Suprapubic skin (tissue), 4 donors: ENCODE results near the gene ABCA8. TPM values are rescaled to one million over a fixed set of nuclear protein-coding genes. Genes with fewer than 3 reads are reported as not detected.
"Not testable (repeated sequence)": the region's sequence is repeated elsewhere in the genome, so short reads cannot be mapped to it uniquely, and the experiment has no call there.

Experiments
- DNase-seq, 2 donors: peaks; one replicate each; pipeline ENCODE4 v3.0.0-alpha.2; 2019; ENCODE audit warnings: low spot score in 2 of 2
- H3K27ac ChIP-seq: fragments of 200-600 bp; sonication (generic); one replicate; pipeline ENCODE4 v1.5.1; 2019
- H3K27me3 ChIP-seq: fragments of 200-600 bp; sonication (generic); one replicate; pipeline ENCODE4 v1.5.1; 2019
- H3K36me3 ChIP-seq: fragments of 200-600 bp; sonication (generic); one replicate; pipeline ENCODE4 v1.5.1; 2019
- H3K4me1 ChIP-seq: fragments of 200-600 bp; sonication (generic); one replicate; pipeline ENCODE4 v1.5.1; 2019
- H3K4me3 ChIP-seq: fragments of 200-600 bp; sonication (generic); one replicate; pipeline ENCODE4 v1.5.1; 2019; ENCODE audit warnings: mild to moderate bottlenecking
- H3K9me3 ChIP-seq: fragments of 200-600 bp; sonication (generic); one replicate; pipeline ENCODE4 v1.5.1; 2019
- EP300 ChIP-seq: sonication (generic); formaldehyde crosslinking; IDR thresholded peaks from one replicate; pipeline ENCODE4 v1.6.1; 2017; ENCODE audit warnings: antibody characterized with exemption
- POLR2A ChIP-seq, 2 donors: fragments of 450-650 bp; IDR thresholded peaks; one replicate each; pipeline ENCODE4 v1.6.1; 2017; ENCODE audit warnings: antibody characterized with exemption in 2 of 2, mild to moderate bottlenecking in 2 of 2, moderate library complexity in 2 of 2
- POLR2AphosphoS5 ChIP-seq, 3 donors: sonication (generic); formaldehyde crosslinking; IDR thresholded peaks; one replicate each; pipeline ENCODE4 v1.6.1; 2017; ENCODE audit warnings: antibody characterized with exemption in 3 of 3
- WGBS: methylation state at CpG from one replicate; pipeline ENCODE4 v1.1.5; 2018; 5-methylcytosine and 5-hydroxymethylcytosine counted together
- total RNA-seq, 4 donors: library from RNA; depleted of rRNA; stranded (reverse); fragments of >200 nt; gene quantifications; one replicate each; pipeline ENCODE4 v1.1.0, GENCODE V29; 2016
- TF ChIP-seq, protein P1 (sequence below), 2 donors: fragments of 200-600 bp in 1 of 2; fragments of 450-650 bp in 1 of 2; sonication (generic) in 1 of 2; IDR thresholded peaks; one replicate each; pipeline ENCODE4 v1.5.1; 2016 to 2019; ENCODE audit warnings: antibody characterized with exemption in 2 of 2, mild to moderate bottlenecking in 1 of 2, moderate library complexity in 1 of 2

The ABCA8 gene
- total RNA-seq, 4 donors from 2014 or later: 5.5 to 16.7 (median 8.4) TPM

- Histone ChIP-seq H3K36me3 (peaks cover 5% of the 10 kb centered on the region), H3K4me3 (no peak overlapping the region), H3K9me3 (no peaks in the 10 kb centered on the region), H3K4me1 (no peaks in the 10 kb centered on the region), H3K27me3 (no peaks in the 10 kb centered on the region), H3K27ac (no peak overlapping the region)
- WGBS: 53% methylated on average over 3 of the region's 3 CpGs
- no peak for TF ChIP-seq POLR2A (IDR thresholded peaks at IDR 0.05)
- no peak for DNase-seq
Measured at GRCh38 chr17:68973098-68973846, 18.1 kb upstream of the ABCA8 start.

- peaks cover 3% of the 10 kb centered on the region for H3K36me3 ChIP-seq
- 50% methylated on average over 4 of the region's 4 CpGs for WGBS
- no peak overlapping the region for H3K27ac ChIP-seq
- DNase-seq: no peak
- TF ChIP-seq POLR2A (IDR thresholded peaks at IDR 0.05): no peak
- TF ChIP-seq EP300: no peak
- TF ChIP-seq POLR2AphosphoS5 (IDR thresholded peaks at IDR 0.05): no peak
- TF ChIP-seq, protein P1, sequence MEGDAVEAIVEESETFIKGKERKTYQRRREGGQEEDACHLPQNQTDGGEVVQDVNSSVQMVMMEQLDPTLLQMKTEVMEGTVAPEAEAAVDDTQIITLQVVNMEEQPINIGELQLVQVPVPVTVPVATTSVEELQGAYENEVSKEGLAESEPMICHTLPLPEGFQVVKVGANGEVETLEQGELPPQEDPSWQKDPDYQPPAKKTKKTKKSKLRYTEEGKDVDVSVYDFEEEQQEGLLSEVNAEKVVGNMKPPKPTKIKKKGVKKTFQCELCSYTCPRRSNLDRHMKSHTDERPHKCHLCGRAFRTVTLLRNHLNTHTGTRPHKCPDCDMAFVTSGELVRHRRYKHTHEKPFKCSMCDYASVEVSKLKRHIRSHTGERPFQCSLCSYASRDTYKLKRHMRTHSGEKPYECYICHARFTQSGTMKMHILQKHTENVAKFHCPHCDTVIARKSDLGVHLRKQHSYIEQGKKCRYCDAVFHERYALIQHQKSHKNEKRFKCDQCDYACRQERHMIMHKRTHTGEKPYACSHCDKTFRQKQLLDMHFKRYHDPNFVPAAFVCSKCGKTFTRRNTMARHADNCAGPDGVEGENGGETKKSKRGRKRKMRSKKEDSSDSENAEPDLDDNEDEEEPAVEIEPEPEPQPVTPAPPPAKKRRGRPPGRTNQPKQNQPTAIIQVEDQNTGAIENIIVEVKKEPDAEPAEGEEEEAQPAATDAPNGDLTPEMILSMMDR (IDR thresholded peaks at IDR 0.05): peak; percentile 37 to 42
- H3K4me1 ChIP-seq: no peaks in the 10 kb centered on the region
- H3K9me3 ChIP-seq: no peaks in the 10 kb centered on the region
- H3K27me3 ChIP-seq: no peaks in the 10 kb centered on the region
- no peak overlapping the region for H3K4me3 ChIP-seq
Measured at GRCh38 chr17:68972119-68972704, 17.0 kb upstream of the ABCA8 start.

DNA sequence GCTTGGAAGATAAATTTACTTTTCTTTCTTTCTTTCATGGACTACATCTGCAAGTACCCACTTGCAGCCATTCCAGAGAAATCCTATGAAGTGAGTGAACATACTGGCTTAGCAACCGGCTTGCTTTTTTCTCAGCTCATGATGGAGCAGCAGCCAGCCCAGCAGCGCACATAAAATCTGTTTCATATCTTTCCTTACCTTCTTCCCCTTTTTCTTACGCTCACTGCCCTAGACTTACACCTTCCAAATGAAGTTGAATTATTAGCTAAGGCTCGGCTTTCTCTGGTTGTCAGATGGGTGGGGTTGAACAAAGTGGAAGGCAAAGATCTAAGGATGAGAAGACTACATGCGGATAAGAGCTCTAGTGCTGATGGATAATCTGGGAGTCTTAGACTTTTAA, 13.9 kb upstream of the ABCA8 start:
- TF ChIP-seq POLR2AphosphoS5 (IDR thresholded peaks at IDR 0.05): no peak
- TF ChIP-seq, protein P1 (IDR thresholded peaks at IDR 0.05): no peak
- no peak for TF ChIP-seq POLR2A (IDR thresholded peaks at IDR 0.05)
- no peak for TF ChIP-seq EP300
- H3K36me3 ChIP-seq: no peaks in the 10 kb centered on the region
- no peaks in the 10 kb centered on the region for H3K27me3 ChIP-seq
- no peak overlapping the region for H3K4me3 ChIP-seq
- no peak for DNase-seq
- H3K4me1 ChIP-seq: no peaks in the 10 kb centered on the region
- no peak overlapping the region for H3K27ac ChIP-seq
- no peaks in the 10 kb centered on the region for H3K9me3 ChIP-seq
- WGBS: 58% methylated on average over 5 of the region's 5 CpGs

- DNase-seq: no peak
- Histone ChIP-seq H3K36me3 (no peaks in the 10 kb centered on the region), H3K27me3 (no peaks in the 10 kb centered on the region), H3K27ac (no peak overlapping the region), H3K4me1 (peaks cover 7% of the 10 kb centered on the region), H3K4me3 (no peak overlapping the region), H3K9me3 (no peaks in the 10 kb centered on the region)
- 91% methylated on average over 4 of the region's 4 CpGs for WGBS
- TF ChIP-seq POLR2AphosphoS5 (IDR thresholded peaks at IDR 0.05) (no peak), EP300 (no peak), POLR2A (IDR thresholded peaks at IDR 0.05) (no peak)
- TF ChIP-seq, protein P1 (IDR thresholded peaks at IDR 0.05): no peak
Measured at GRCh38 chr17:68963958-68964357, 8.8 kb upstream of the ABCA8 start.

- Histone ChIP-seq H3K27ac (no peak overlapping the region), H3K36me3 (no peaks in the 10 kb centered on the region), H3K4me3 (no peak overlapping the region), H3K4me1 (peaks cover 7% of the 10 kb centered on the region), H3K27me3 (no peaks in the 10 kb centered on the region), H3K9me3 (no peaks in the 10 kb centered on the region)
- no peak for TF ChIP-seq POLR2AphosphoS5 (IDR thresholded peaks at IDR 0.05)
- TF ChIP-seq POLR2A (IDR thresholded peaks at IDR 0.05): no peak
- TF ChIP-seq EP300: no peak
- TF ChIP-seq, protein P1 (IDR thresholded peaks at IDR 0.05): no peak
- no peak for DNase-seq
- WGBS: 33% methylated on average over 9 of the region's 9 CpGs
Measured at GRCh38 chr17:68961214-68961882, 6.2 kb upstream of the ABCA8 start.

- H3K27me3 ChIP-seq: not testable (repeated sequence)
Measured at GRCh38 chr17:68959117-68959516, 3.9 kb upstream of the ABCA8 start.

More at GRCh38 chr17:68959117-68959516, 3.9 kb upstream of the ABCA8 start:
- H3K27ac ChIP-seq, H3K4me3 ChIP-seq, H3K36me3 ChIP-seq, DNase-seq, H3K9me3 ChIP-seq: not testable (repeated sequence)
- peaks cover 10% of the 10 kb centered on the region for H3K4me1 ChIP-seq
- 96% methylated on average over 2 of the region's 2 CpGs for WGBS
